ENCODE results near the gene SFTPA1. TPM values are rescaled to one million over a fixed set of nuclear protein-coding genes. Genes with fewer than 3 reads are reported as not detected.

The SFTPA1 gene
- total RNA-seq (ENCODE audit: low replicate concordance), result not detected in 2 replicates

GRCh38 chr10:79610601-79611191, at the start of gene SFTPA1:
TSS of gene SFTPA1 (plus strand) at chr10:79610939. CDS start at chr10:79611826, 887 bp downstream.
- Mint-ChIP-seq H3K9me3 (no peaks in the 10 kb centered on the region), H3K27me3 (ENCODE audit: insufficient read depth, low read depth) (peaks cover 13% of the 10 kb centered on the region), H3K4me3 (no peak within 1 kb of the TSS)

GRCh38 chr10:79561257-79561656, 49.5 kb upstream of the SFTPA1 start:
- Mint-ChIP-seq H3K4me1 (peaks cover 4% of the 10 kb centered on the region), H3K27ac (no peak overlapping the region), H3K36me3 (no peaks in the 10 kb centered on the region), H3K4me3 (no peak overlapping the region), H3K27me3 (ENCODE audit: insufficient read depth, low read depth) (peaks cover 2% of the 10 kb centered on the region), H3K9me3 (no peaks in the 10 kb centered on the region)
- Histone ChIP-seq H3K27me3 (peaks cover 35% of the 10 kb centered on the region), H3K36me3 (no peaks in the 10 kb centered on the region), H3K9me3 (ENCODE audit: low read depth) (no peaks in the 10 kb centered on the region), H3K4me1 (no peaks in the 10 kb centered on the region), H3K4me2 (no peak overlapping the region), H3K9ac (no peak overlapping the region), H3F3A (ENCODE audit: low read depth) (no peaks in the 10 kb centered on the region), H3K27ac (no peak overlapping the region), H3K79me2 (ENCODE audit: low read depth) (no peaks in the 10 kb centered on the region), H2AFZ (replicated peaks) (no peak overlapping the region), H4K20me1 (ENCODE audit: low read depth) (no peaks in the 10 kb centered on the region), H3K4me3 (no peak overlapping the region)
- no peak for TF ChIP-seq EZH2phosphoT487 (IDR thresholded peaks at IDR 0.05)
- TF ChIP-seq CTCF (IDR thresholded peaks at IDR 0.05), result no peak
- no peak for DNase-seq (ENCODE audit: low spot score)

More at GRCh38 chr10:79610601-79611191, at the start of gene SFTPA1:
- no peak within 1 kb of the TSS for H3K4me3 ChIP-seq
- no peaks in the 10 kb centered on the region for H3K36me3 Mint-ChIP-seq
- H2AFZ ChIP-seq (replicated peaks), result no peak within 1 kb of the TSS
- no peaks in the 10 kb centered on the region for H3F3A ChIP-seq (ENCODE audit: low read depth)
- peak; percentile 4 for DNase-seq (ENCODE audit: low spot score)
- H3K9ac ChIP-seq, result no peak within 1 kb of the TSS
- H3K27me3 ChIP-seq, result no peaks in the 10 kb centered on the region
- peaks cover 4% of the 10 kb centered on the region for H3K4me1 Mint-ChIP-seq
- H3K9me3 ChIP-seq (ENCODE audit: low read depth), result no peaks in the 10 kb centered on the region
- H4K20me1 ChIP-seq (ENCODE audit: low read depth), result no peaks in the 10 kb centered on the region
- no peaks in the 10 kb centered on the region for H3K36me3 ChIP-seq
- H3K4me2 ChIP-seq, result no peak within 1 kb of the TSS
- peak within 1 kb of the TSS; percentile 53 for H3K27ac Mint-ChIP-seq
- no peak within 1 kb of the TSS for H3K27ac ChIP-seq
- no peaks in the 10 kb centered on the region for H3K4me1 ChIP-seq
- H3K79me2 ChIP-seq (ENCODE audit: low read depth), result no peaks in the 10 kb centered on the region
- no peak for TF ChIP-seq CTCF (IDR thresholded peaks at IDR 0.05)
- no peak for TF ChIP-seq EZH2 (IDR thresholded peaks at IDR 0.05)
- no peak for TF ChIP-seq EZH2phosphoT487 (IDR thresholded peaks at IDR 0.05)

- Histone ChIP-seq H3K4me3 (peak overlapping the region; percentile 17), H2AFZ (replicated peaks) (peak overlapping the region; percentile 94)
Observed at GRCh38 chr10:79562135-79562756, 48.5 kb upstream of the SFTPA1 start.

More at GRCh38 chr10:79562135-79562756, 48.5 kb upstream of the SFTPA1 start:
- H3K27me3 ChIP-seq, result peaks cover 38% of the 10 kb centered on the region
- Mint-ChIP-seq H3K4me3 (no peak overlapping the region), H3K27ac (peak overlapping the region; percentile 3), H3K9me3 (peaks cover 5% of the 10 kb centered on the region), H3K27me3 (ENCODE audit: insufficient read depth, low read depth) (peaks cover 2% of the 10 kb centered on the region), H3K4me1 (peaks cover 4% of the 10 kb centered on the region), H3K36me3 (no peaks in the 10 kb centered on the region)
- no peaks in the 10 kb centered on the region for H3K9me3 ChIP-seq (ENCODE audit: low read depth)
- no peaks in the 10 kb centered on the region for H4K20me1 ChIP-seq (ENCODE audit: low read depth)
- no peak overlapping the region for H3K27ac ChIP-seq
- no peaks in the 10 kb centered on the region for H3K4me1 ChIP-seq
- H3K4me2 ChIP-seq, result peak overlapping the region; percentile 71
- H3K9ac ChIP-seq, result no peak overlapping the region
- no peaks in the 10 kb centered on the region for H3K36me3 ChIP-seq
- TF ChIP-seq CTCF (IDR thresholded peaks at IDR 0.05) (peak; percentile 93), EZH2 (IDR thresholded peaks at IDR 0.05) (no peak)
- H3K79me2 ChIP-seq (ENCODE audit: low read depth), result no peaks in the 10 kb centered on the region
- no peaks in the 10 kb centered on the region for H3F3A ChIP-seq (ENCODE audit: low read depth)
- peak; percentile 83 for DNase-seq (ENCODE audit: low spot score)

All from neural progenitor cell (in vitro differentiated cells).